Testis (tissue), 3 donors: Measurements from ENCODE around the gene HLA-DPB1. TPM values are rescaled to one million over a fixed set of nuclear protein-coding genes. Genes with fewer than 3 reads are reported as not detected.
A peak's percentile ranks its signal among the peaks of the same experiment; 100 is the strongest.

ENCODE experiments used
- DNase-seq: peaks from one replicate; pipeline ENCODE4 v3.0.0-alpha.2; 2019
- H3K27ac ChIP-seq, 2 donors: fragments of 200-600 bp; sonication (generic); one replicate each; pipeline ENCODE4 v1.5.1; 2019
- H3K27me3 ChIP-seq: fragments of 200-600 bp; sonication (generic); one replicate; pipeline ENCODE4 v1.5.1; 2019
- H3K36me3 ChIP-seq: fragments of 200-600 bp; sonication (generic); one replicate; pipeline ENCODE4 v1.5.1; 2017; ENCODE audit warnings: low read depth; ENCODE audit errors: missing control alignments
- H3K4me1 ChIP-seq: fragments of 200-600 bp; sonication (generic); one replicate; pipeline ENCODE4 v1.5.1; 2019
- H3K4me3 ChIP-seq, 2 donors: fragments of 200-600 bp; sonication (generic); one replicate each; pipeline ENCODE4 v1.5.1; 2017 to 2019
- H3K9me3 ChIP-seq: fragments of 200-600 bp; sonication (generic); one replicate; pipeline ENCODE4 v1.5.1; 2017
- POLR2A ChIP-seq: fragments of 450-650 bp; IDR thresholded peaks from one replicate; pipeline ENCODE4 v1.6.1; 2017; ENCODE audit warnings: antibody characterized with exemption, mild to moderate bottlenecking, moderate library complexity
- WGBS, 2 donors: methylation state at CpG; one replicate each; pipeline ENCODE4 v1.1.5; 2018; 5-methylcytosine and 5-hydroxymethylcytosine counted together
- intact Hi-C: fragments of 100-400 bp; cut with DNase I; formaldehyde crosslinking; loops from one replicate; pipeline ENCODE4 v1.15.1; 2023; ENCODE audit warnings: low total_unique reads
- polyA plus RNA-seq: library from polyadenylated mRNA; stranded (reverse); fragments of 350-450 nt; fragmentation: Illumina TruSeq; extraction: RNeasy Lipid Tissue Mini Kit (QIAGEN cat#74804); gene quantifications from one replicate; pipeline ENCODE4 v1.2.3, GENCODE V29; 2014; ENCODE audit warnings: low read depth, low replicate concordance; ENCODE audit not compliant: insufficient read depth
- total RNA-seq, 2 donors: library from RNA; depleted of rRNA; stranded (reverse); fragments of >200 nt; gene quantifications; one replicate each; pipeline ENCODE4 v1.2.3, GENCODE V29; 2016
- TF ChIP-seq, protein P1 (sequence below), 3 experiments: fragments of 450-650 bp in 2 of 3; fragments of 200-600 bp in 1 of 3; sonication (generic) in 1 of 3; IDR thresholded peaks; one replicate each; pipeline ENCODE4 v1.5.1; 2016 to 2019; ENCODE audit warnings: antibody characterized with exemption in 3 of 3, mild to moderate bottlenecking in 2 of 3, moderate library complexity in 1 of 3

HLA-DPB1 gene
- total and polyA plus RNA-seq, 3 donors from 2014 or later = 14.4 to 183 (median 39.5) TPM

DNA sequence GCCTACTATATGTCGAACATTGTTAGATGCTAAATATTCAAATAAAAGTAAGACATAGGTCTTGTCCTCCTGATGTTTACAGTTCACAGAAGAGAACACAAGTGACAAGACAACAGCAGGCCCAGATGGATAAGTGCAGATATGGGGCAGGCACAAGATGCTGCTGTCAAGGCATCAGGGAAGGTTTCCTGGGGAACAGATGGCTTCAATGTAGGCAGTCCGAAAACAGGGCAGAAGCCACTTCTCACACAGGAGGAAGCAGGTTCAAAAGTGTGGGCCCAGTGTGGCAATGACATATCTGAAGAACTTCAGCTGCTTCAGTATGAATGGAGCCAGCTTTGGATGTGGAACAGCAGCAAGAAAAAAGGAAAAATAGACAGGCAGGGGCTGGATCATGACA lies 32.5 kb downstream of the HLA-DPB1 start:
- no peak for DNase-seq
- TF ChIP-seq, protein P1, sequence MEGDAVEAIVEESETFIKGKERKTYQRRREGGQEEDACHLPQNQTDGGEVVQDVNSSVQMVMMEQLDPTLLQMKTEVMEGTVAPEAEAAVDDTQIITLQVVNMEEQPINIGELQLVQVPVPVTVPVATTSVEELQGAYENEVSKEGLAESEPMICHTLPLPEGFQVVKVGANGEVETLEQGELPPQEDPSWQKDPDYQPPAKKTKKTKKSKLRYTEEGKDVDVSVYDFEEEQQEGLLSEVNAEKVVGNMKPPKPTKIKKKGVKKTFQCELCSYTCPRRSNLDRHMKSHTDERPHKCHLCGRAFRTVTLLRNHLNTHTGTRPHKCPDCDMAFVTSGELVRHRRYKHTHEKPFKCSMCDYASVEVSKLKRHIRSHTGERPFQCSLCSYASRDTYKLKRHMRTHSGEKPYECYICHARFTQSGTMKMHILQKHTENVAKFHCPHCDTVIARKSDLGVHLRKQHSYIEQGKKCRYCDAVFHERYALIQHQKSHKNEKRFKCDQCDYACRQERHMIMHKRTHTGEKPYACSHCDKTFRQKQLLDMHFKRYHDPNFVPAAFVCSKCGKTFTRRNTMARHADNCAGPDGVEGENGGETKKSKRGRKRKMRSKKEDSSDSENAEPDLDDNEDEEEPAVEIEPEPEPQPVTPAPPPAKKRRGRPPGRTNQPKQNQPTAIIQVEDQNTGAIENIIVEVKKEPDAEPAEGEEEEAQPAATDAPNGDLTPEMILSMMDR (IDR thresholded peaks at IDR 0.05) = no peak
- TF ChIP-seq POLR2A = no peak
- intact Hi-C loops = no loop called here
- H3K9me3 ChIP-seq = no peaks in the 10 kb centered on the region
- H3K27me3 ChIP-seq = no peaks in the 10 kb centered on the region
- H3K27ac ChIP-seq = no peak overlapping the region
- H3K4me3 ChIP-seq = no peak overlapping the region
- H3K36me3 ChIP-seq = no peaks in the 10 kb centered on the region
- peaks cover 7% of the 10 kb centered on the region for H3K4me1 ChIP-seq
- 84% methylated on average over 2 of the region's 2 CpGs for WGBS, 2 donors

DNA sequence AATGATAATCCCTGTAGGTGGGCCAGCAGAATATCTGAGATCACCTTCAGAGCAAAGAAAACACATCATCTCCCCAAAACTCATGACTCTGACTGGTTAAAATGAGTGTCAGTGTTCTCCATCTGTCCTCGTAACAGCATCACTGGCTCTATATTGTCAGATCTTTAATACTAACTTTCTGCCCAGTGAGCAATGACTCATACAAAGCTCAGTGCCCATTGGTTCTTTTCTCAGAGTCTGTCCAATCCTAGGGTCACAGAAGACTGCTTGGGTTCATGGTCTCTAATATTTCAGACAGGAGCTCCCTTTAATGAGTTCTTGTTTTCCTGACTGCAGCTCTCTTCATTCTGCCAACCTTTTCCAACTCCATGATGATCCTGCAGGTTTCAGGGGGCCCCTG lies 36.4 kb downstream of the HLA-DPB1 start:
- no peaks in the 10 kb centered on the region for H3K36me3 ChIP-seq
- H3K9me3 ChIP-seq = no peaks in the 10 kb centered on the region
- DNase-seq = peak; percentile 43
- WGBS, 2 donors = 47 to 53% methylated on average over 1 of the region's 1 CpG
- TF ChIP-seq, protein P1 (IDR thresholded peaks at IDR 0.05) = no peak
- no peak for TF ChIP-seq POLR2A
- H3K4me3 ChIP-seq = no peak overlapping the region
- H3K4me1 ChIP-seq = peaks cover 7% of the 10 kb centered on the region
- intact Hi-C loops = no loop called here
- H3K27ac ChIP-seq = no peak overlapping the region
- H3K27me3 ChIP-seq = peaks cover 3% of the 10 kb centered on the region

DNA sequence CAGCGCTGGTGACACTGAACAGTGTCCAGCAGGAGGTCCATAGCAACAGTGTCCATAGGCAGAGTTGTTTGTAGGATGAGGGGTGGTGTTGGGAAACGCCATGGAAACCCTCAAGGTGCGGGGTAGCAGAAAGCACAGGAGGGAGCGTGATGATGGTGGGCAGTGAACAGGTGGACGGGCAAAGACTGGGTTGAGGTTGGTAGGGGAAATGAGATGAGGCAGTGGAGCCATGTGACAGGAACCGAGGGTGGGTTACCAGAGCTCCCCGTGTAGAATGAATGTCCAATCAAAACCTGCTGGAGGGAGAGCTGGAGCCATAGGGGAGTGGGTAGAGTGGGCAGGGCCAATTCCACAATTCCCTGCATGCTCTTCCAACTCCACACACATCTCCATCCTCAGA lies 38.0 kb downstream of the HLA-DPB1 start:
- Histone ChIP-seq H3K4me3 (no peak overlapping the region), H3K36me3 (no peaks in the 10 kb centered on the region), H3K27me3 (peaks cover 3% of the 10 kb centered on the region), H3K4me1 (peaks cover 7% of the 10 kb centered on the region), H3K27ac (no peak overlapping the region), H3K9me3 (no peaks in the 10 kb centered on the region)
- no peak for DNase-seq
- intact Hi-C loops = no loop called here
- WGBS, 2 donors = 76 to 79% methylated on average over 7 of the region's 7 CpGs
- TF ChIP-seq, protein P1 (IDR thresholded peaks at IDR 0.05) = no peak
- TF ChIP-seq POLR2A = no peak

DNA sequence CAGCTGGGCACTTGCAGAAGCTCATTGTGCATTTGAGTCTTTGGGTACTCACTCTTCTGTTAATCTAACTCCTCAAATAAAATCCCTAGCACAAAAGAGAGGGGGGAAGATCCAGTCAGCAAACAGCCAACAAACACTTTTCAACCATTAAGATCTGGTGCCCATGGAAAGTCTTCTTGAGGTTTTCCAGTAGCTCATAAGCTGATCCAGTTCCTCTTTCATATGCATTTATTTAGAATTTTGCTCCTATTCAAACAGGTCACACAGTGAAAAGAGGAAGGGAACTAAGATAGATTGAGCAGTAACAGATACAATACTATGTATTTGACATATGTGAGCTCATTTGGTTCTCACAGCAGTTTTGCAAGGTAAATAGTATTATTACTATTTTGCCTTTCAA lies 38.6 kb downstream of the HLA-DPB1 start:
- intact Hi-C loops = no loop called here
- H3K27me3 ChIP-seq = peaks cover 3% of the 10 kb centered on the region
- TF ChIP-seq, protein P1 (IDR thresholded peaks at IDR 0.05) = no peak
- no peak for TF ChIP-seq POLR2A

DNA sequence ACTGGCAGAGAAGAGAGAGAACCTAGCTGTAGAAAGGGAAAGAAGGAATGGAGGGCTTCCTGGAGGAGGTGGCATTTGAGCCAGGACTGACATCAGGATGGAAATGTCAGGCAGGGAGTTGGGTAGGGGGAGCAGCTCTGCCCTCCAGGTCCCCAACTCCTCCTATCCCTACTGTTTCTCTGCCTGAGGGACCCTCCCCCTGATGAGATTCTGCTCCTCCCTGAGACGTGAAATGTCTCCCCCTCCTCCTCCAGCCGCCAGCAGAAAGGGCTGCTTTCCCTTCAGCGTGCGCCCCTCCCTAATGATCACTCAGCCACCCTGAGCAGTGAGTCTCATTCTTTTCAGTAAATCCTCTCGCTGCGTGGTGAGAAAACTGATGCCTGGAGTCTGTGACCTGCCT lies 40.6 kb downstream of the HLA-DPB1 start:
- Histone ChIP-seq H3K27me3 (peaks cover 3% of the 10 kb centered on the region), H3K9me3 (no peaks in the 10 kb centered on the region), H3K36me3 (no peaks in the 10 kb centered on the region), H3K4me3 (no peak overlapping the region), H3K27ac (no peak overlapping the region), H3K4me1 (peaks cover 7% of the 10 kb centered on the region)
- WGBS, 2 donors = 4 to 16% methylated on average over 6 of the region's 6 CpGs
- no peak for TF ChIP-seq POLR2A
- TF ChIP-seq, protein P1 (IDR thresholded peaks at IDR 0.05) = no peak
- intact Hi-C loops = no loop called here
- DNase-seq = no peak

More for the DNA sequence above, 38.6 kb downstream of the HLA-DPB1 start:
- no peak overlapping the region for H3K4me3 ChIP-seq
- DNase-seq = no peak
- H3K27ac ChIP-seq = no peak overlapping the region
- no peaks in the 10 kb centered on the region for H3K9me3 ChIP-seq
- no peaks in the 10 kb centered on the region for H3K36me3 ChIP-seq
- H3K4me1 ChIP-seq = peaks cover 7% of the 10 kb centered on the region
